GM21528 (cell line): ENCODE measurements around the gene SERPINF2.
"Not testable (repeated sequence)": the region's sequence is repeated elsewhere in the genome, so short reads cannot be mapped to it uniquely, and the experiment has no call there.

Source experiments
- ATAC-seq: cut with Tn5 transposase; IDR thresholded peaks from one replicate; pipeline ENCODE4 v1.9.1; 2021; ENCODE audit warnings: mild to moderate bottlenecking, moderate library complexity; ENCODE audit not compliant: unreplicated experiment, low FRiP score

The SERPINF2 gene

GRCh38 chr17:1716076-1716911 is 26.4 kb upstream of the SERPINF2 start:
- ATAC-seq: peak; percentile 70

- peak; percentile 46 for ATAC-seq
Measured at GRCh38 chr17:1716912-1717695, 25.6 kb upstream of the SERPINF2 start.

DNA sequence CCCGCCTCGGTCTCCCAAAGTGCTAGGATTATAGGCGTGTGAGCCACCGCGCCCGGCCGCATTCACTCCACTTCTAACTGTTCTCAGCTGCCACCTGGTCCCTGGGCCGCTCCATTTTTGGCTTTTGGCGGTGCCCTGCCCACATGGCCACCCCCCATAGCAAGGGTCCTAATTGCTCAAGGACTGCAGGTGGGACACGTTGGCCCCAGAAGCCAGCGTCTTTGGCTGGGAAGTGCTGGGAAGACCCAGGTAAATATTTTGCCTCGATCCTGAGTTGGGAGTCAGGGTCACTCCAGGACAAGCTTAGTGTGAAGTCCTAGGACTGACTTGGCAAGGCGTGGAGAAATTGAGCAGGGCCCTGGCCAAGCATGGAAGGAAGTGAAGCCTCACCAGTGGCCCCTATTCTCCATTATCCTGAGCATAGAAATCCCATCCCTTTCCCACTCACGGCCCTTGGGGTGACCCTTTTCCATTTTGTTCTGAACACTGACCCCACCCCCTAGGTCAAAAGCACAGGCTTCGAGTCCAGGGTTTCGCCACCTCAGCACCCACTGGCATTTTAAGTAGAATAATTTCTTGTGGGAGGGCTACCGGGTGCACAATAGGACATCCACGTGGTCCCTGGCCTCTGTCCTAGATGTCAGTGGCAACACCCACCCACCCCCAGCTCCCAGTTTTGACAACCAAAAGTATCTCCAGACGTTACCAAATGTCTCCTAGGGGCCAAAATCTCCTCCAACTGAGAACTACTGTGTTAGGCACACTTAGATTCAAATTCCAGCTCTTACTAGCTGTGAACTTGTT is 24.1 kb upstream of the SERPINF2 start:
- ATAC-seq: no peak

DNA sequence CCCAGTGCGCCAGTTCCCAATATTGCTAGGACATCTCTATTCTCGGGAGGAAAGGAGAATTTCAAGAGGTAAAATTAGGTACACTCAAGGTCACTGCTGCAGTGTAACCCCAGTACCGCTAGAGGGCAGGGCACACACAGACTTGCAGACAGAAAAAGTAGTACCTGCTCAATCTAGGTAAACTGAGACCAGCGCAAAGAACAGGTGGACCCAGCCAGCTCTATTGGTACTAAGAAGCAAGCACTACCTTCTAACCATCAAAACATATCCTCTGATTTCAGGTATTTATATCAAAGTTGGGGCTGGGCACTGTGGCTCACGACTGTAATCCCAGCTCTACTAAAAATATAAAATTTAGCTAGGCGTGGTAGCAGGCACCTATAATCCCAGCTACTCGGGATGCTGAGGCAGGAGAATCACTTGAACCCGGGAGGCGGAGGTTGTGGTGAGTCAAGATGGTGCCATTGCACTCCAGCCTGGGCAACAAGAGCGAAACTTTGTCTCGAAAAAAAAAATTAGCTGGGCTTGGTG is 21.8 kb upstream of the SERPINF2 start:
- no peak for ATAC-seq

DNA sequence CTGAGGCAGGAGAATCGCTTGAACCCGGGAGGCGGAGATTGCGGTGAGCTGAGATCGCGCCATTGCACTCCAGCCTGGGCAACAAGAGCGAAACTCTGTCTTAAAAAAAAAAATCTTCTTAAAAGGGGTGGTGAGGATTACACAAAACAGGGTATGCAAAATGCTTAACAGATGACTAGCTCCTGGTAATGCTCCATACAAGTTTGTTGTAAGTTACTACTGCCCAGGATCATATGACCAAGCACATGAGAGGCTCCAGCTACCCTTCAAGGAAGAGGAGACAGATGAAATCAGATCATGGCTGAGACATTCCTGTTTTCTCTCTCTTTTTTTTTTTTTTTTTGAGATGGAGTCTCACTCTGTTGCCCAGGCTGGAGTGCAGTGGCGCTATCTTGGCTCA is 20.6 kb upstream of the SERPINF2 start:
- not testable (repeated sequence) for ATAC-seq

DNA sequence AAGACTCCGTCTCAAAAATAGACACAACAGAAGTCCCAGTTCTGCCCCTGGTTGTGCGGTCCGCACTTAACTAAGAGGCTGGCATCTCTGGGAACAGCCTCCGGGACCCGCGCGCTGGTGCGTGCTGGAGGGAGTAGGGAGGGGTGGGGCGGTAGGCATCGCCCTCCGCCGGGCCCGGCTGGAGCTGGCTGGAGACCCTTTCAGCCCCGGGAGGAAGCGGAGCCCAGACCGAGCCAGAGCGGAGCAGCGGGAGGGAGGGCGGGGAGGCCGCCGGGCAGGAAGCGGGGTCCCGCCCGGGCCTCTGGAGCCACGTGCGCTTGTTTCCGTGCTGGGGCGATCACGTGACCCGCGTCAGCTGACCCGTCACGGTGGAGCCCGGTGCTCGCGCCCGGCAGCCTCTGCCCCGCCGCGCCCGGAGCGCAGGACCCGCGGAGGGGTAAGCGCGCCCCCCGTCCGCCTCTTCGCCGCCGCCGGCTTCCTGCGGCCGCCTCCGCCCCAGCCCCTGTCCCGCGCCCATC is 18.3 kb upstream of the SERPINF2 start, which contains the start of gene WDR81:
Gene WDR81, plus strand, starts transcription at position 354 of the 518 bp plus-strand sequence. CDS start 256 bp downstream, outside the sequence.
- no peak for ATAC-seq

DNA sequence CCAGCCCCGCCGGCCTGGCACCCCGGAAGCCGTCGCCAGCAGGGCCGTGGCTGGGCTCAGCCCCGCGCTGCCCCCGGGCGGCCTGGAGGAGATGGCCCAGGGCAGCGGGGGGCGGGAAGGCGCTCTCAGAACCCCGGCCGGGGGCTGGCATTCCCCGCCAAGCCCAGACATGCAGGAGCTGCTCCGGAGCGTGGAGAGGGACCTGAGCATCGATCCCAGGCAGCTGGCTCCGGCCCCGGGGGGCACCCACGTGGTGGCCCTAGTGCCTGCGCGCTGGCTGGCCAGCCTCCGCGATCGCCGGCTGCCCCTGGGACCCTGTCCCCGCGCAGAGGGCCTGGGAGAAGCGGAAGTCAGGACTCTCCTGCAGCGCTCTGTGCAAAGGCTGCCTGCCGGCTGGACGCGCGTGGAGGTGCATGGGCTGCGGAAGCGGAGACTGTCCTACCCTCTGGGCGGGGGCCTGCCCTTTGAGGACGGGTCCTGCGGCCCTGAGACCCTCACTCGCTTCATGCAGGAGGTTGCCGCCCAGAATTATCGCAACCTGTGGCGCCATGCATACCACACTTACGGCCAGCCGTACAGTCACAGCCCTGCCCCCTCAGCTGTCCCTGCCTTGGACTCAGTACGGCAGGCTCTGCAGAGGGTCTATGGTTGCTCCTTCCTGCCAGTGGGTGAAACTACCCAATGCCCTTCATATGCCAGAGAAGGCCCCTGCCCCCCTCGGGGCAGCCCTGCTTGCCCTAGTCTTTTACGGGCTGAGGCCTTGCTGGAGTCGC is 17.6 kb upstream of the SERPINF2 start:
- ATAC-seq: no peak

DNA sequence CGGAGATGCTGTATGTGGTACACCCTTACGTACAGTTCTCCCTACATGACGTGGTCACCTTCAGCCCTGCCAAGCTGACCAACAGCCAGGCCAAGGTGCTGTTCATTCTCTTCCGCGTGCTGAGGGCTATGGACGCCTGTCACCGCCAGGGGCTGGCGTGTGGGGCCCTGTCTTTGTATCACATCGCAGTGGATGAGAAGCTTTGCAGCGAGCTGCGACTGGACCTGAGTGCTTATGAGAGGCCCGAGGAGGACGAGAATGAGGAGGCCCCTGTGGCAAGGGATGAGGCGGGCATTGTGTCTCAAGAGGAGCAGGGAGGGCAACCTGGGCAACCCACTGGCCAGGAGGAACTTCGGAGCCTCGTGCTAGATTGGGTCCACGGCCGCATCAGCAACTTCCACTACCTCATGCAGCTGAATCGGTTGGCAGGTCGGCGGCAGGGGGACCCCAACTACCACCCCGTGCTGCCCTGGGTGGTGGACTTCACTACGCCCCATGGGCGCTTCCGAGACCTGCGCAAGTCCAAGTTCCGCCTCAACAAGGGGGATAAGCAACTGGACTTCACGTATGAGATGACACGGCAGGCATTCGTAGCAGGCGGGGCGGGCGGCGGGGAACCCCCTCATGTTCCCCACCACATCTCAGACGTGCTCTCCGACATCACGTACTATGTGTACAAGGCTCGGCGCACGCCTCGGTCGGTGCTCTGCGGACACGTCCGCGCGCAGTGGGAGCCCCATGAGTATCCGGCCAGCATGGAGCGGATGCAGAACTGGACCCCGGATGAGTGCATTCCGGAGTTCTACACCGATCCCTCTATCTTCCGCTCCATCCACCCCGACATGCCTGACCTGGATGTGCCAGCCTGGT is 16.8 kb upstream of the SERPINF2 start:
- ATAC-seq: no peak

DNA sequence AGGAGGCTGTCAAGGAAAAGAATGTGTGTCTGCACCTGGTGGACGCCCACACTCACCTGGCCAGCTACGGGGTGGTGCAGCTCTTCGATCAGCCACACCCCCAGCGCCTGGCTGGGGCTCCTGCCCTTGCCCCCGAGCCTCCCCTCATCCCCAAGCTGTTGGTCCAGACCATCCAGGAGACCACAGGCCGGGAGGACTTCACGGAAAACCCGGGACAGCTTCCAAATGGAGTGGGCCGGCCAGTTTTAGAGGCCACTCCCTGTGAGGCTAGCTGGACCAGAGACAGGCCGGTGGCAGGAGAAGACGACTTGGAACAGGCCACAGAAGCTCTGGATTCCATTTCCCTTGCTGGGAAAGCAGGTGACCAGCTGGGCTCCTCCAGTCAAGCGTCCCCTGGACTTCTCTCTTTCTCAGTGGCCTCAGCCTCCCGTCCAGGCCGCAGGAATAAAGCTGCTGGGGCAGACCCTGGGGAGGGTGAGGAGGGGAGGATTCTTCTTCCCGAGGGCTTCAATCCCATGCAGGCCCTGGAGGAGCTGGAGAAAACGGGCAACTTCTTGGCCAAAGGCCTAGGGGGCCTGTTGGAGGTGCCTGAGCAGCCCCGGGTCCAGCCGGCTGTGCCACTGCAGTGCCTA is 15.9 kb upstream of the SERPINF2 start:
- ATAC-seq: no peak

- ATAC-seq: no peak
Measured at GRCh38 chr17:1727258-1727789, 15.3 kb upstream of the SERPINF2 start.

DNA sequence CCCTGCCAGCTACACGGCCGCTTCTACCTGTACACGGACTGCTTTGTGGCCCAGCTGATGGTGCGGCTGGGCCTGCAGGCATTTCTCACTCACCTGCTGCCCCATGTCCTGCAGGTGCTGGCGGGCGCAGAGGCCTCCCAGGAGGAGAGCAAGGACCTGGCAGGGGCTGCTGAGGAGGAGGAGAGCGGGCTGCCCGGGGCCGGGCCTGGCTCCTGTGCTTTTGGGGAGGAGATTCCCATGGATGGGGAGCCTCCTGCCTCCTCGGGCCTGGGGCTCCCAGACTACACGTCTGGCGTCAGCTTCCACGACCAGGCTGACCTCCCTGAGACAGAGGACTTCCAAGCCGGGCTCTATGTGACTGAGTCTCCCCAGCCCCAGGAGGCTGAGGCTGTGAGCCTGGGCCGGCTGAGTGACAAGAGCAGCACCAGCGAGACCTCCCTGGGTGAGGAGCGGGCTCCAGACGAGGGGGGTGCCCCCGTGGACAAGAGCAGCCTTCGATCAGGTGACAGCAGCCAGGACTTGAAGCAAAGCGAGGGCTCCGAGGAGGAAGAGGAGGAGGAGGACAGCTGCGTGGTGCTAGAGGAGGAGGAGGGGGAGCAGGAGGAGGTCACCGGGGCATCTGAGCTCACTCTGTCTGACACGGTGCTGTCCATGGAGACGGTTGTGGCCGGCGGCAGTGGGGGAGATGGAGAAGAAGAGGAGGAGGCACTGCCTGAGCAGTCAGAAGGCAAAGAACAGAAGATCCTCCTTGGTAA is 14.6 kb upstream of the SERPINF2 start:
- ATAC-seq: no peak

DNA sequence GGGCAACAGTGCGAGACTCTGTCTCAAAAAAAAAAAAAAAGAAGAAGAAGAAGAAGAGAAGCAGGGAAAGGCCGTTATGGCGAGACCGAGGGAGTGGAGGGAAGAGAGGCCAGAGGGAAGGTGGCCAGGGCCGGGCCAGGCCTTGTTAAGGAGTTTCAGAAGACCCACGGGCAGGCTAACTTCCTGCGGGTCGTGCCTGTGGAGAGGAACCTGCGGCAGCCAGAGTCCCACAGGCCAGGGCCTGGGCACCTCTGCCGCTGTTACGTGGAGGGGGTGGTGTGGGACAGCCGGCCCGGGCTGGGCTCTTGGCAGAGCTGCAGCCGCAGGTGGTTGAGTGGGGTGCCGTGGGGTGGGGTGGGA is 12.7 kb upstream of the SERPINF2 start:
- ATAC-seq: no peak

GRCh38 chr17:1730326-1731193 is 12.1 kb upstream of the SERPINF2 start:
- ATAC-seq: no peak

DNA sequence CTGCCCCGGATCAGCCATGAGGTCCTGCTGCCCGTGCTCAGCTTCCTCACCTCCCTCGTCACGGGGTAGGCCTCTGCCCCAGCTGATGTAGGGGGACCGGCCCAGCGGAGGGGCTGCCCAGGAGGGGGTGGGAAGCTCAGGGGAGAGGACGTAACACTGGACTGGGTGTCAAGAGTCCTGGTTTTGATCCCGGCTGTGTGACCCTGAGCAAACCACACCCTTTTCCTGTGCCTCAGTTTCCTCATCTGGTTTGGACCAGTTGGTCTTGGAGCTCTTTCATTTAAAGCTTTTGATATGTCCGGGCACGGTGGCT is 11.5 kb upstream of the SERPINF2 start:
- no peak for ATAC-seq

DNA sequence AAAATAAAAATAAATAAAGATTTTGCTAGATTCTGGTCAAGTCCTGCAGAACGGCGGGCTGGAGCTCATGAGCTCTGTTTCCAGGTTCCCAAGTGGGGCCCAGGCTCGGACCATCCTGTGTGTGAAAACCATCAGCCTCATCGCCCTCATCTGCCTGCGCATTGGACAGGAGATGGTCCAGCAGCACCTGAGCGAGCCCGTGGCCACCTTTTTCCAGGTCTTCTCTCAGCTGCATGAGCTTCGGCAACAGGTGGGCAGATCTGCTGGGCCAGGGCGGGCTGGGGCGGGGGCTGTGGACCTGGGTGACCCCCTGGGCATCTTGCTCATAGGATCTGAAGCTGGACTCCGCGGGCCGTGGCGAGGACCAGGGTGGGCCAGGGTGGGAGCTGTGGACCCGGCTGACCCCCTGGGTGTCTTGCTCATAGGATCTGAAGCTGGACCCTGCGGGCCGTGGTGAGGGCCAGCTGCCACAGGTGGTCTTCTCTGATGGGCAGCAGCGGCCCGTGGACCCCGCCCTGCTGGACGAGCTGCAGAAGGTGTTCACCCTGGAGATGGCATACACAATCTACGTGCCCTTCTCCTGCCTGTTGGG is 10.3 kb upstream of the SERPINF2 start:
- no peak for ATAC-seq

GRCh38 chr17:1732833-1733321 is 9.8 kb upstream of the SERPINF2 start:
- no peak for ATAC-seq
